Measurements from ENCODE around the gene INPP5D. TPM values are rescaled to one million over a fixed set of nuclear protein-coding genes. Genes with fewer than 3 reads are reported as not detected.
A peak's percentile ranks its signal among the peaks of the same experiment; 100 is the strongest.
"Not testable (repeated sequence)": the region's sequence is repeated elsewhere in the genome, so short reads cannot be mapped to it uniquely, and the experiment has no call there.

INPP5D gene
- total RNA-seq, 1 donor from 2014 or later, result 26.6 TPM

- Histone ChIP-seq H3K27me3 (ENCODE audit: control insufficient read depth, insufficient read depth, low read length) (peaks cover 5% of the 10 kb centered on the region), H3K4me3 (ENCODE audit: low read depth, low read length) (no peak overlapping the region), H3K36me3 (ENCODE audit: control insufficient read depth, insufficient read depth, low read length) (no peaks in the 10 kb centered on the region)
- DNase-seq (ENCODE audit: low read depth) (no peak), FAIRE-seq (no peak)
- TF ChIP-seq CTCF (IDR thresholded peaks at IDR 0.05; ENCODE audit: insufficient read depth, low read length, severe bottlenecking), result no peak
Observed at GRCh38 chr2:233047206-233047605, 12.9 kb upstream of the INPP5D start.

- FAIRE-seq (no peak), DNase-seq (ENCODE audit: low read depth) (no peak)
- no peak for TF ChIP-seq CTCF (IDR thresholded peaks at IDR 0.05; ENCODE audit: insufficient read depth, low read length, severe bottlenecking)
- Histone ChIP-seq H3K27me3 (ENCODE audit: control insufficient read depth, insufficient read depth, low read length) (peaks cover 5% of the 10 kb centered on the region), H3K4me3 (ENCODE audit: low read depth, low read length) (no peak overlapping the region), H3K36me3 (ENCODE audit: control insufficient read depth, insufficient read depth, low read length) (no peaks in the 10 kb centered on the region)
Observed at GRCh38 chr2:233047667-233048066, 12.5 kb upstream of the INPP5D start.

GRCh38 chr2:233048569-233049193 is 11.5 kb upstream of the INPP5D start:
- TF ChIP-seq CTCF (IDR thresholded peaks at IDR 0.05; ENCODE audit: insufficient read depth, low read length, severe bottlenecking), result no peak
- H3K27me3 ChIP-seq (ENCODE audit: control insufficient read depth, insufficient read depth, low read length), result peaks cover 5% of the 10 kb centered on the region
- DNase-seq (ENCODE audit: low read depth) (no peak), FAIRE-seq (no peak)
- no peak overlapping the region for H3K4me3 ChIP-seq (ENCODE audit: low read depth, low read length)
- H3K36me3 ChIP-seq (ENCODE audit: control insufficient read depth, insufficient read depth, low read length), result no peaks in the 10 kb centered on the region

GRCh38 chr2:233049194-233049761 is 10.9 kb upstream of the INPP5D start:
- no peak overlapping the region for H3K4me3 ChIP-seq (ENCODE audit: low read depth, low read length)
- peaks cover 5% of the 10 kb centered on the region for H3K27me3 ChIP-seq (ENCODE audit: control insufficient read depth, insufficient read depth, low read length)
- FAIRE-seq (no peak), DNase-seq (ENCODE audit: low read depth) (no peak)
- no peaks in the 10 kb centered on the region for H3K36me3 ChIP-seq (ENCODE audit: control insufficient read depth, insufficient read depth, low read length)
- no peak for TF ChIP-seq CTCF (IDR thresholded peaks at IDR 0.05; ENCODE audit: insufficient read depth, low read length, severe bottlenecking)

GRCh38 chr2:233051241-233052149 is 8.6 kb upstream of the INPP5D start:
- peak; percentile 77 for FAIRE-seq
- peaks cover 4% of the 10 kb centered on the region for H3K27me3 ChIP-seq (ENCODE audit: control insufficient read depth, insufficient read depth, low read length)
- no peaks in the 10 kb centered on the region for H3K36me3 ChIP-seq (ENCODE audit: control insufficient read depth, insufficient read depth, low read length)
- no peak for TF ChIP-seq CTCF (IDR thresholded peaks at IDR 0.05; ENCODE audit: insufficient read depth, low read length, severe bottlenecking)
- peak; percentile 75 for DNase-seq (ENCODE audit: low read depth)
- H3K4me3 ChIP-seq (ENCODE audit: low read depth, low read length), result no peak overlapping the region

GRCh38 chr2:233052517-233052916 is 7.6 kb upstream of the INPP5D start:
- FAIRE-seq; DNase-seq (ENCODE audit: low read depth); H3K4me3 ChIP-seq (ENCODE audit: low read depth, low read length); H3K27me3 ChIP-seq (ENCODE audit: control insufficient read depth, insufficient read depth, low read length); H3K36me3 ChIP-seq (ENCODE audit: control insufficient read depth, insufficient read depth, low read length): not testable (repeated sequence)

All from bronchial epithelial cell (primary cell).